ENCODE results near the gene UST.
A peak's percentile ranks its signal among the peaks of the same experiment; 100 is the strongest.

Gene UST

DNA sequence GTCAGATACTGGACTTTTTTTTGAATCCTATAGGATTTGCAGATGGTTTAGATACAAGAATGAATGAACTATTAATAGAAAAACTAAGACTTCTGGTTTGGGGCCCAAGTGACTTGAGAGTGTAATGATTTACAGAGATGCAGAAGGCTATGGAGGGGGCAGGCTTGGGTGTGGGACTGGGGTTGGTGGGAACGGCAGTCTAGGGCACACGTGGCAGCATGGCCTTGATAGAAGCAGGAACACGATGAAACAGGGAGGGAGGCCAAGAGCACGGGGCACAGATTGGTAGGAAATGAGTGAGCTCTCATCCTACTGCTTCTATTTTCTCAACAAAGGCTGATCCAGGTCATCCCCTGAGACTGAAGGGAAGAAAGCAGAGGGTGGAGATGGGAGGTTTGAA, 3.4 kb upstream of the UST start:
- WGBS, result 90% methylated on average over 3 of the region's 4 CpGs

DNA sequence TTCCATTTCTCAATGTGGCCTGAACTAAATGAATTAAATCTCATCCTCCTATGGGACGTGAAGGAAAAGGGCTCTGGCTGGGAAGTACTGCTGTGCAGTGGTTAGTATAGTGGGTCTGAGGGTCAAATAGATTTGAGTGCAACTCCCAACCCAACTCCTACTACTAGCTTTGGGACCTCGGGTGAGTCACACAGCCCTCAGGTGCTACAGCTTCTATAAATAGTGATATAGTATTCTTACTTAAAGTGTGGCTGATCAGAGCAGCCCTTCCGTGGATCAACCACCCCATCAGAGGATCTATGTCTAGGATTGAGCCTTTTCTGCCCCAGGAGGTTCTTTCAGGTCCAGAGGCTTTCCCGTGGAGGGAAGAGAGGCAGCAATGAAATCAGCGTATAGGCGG, 904 bp upstream of the UST start:
- H3K27me3 ChIP-seq (ENCODE audit: control insufficient read depth in 1 of 2, insufficient read depth in 1 of 2, low read length in 2 of 2), result peaks cover 0 to 6% of the 10 kb centered on the region in 2 experiments
- no peak for DNase-seq
- peak overlapping the region in 1 of 2 experiments; percentile 69 for H3K4ac ChIP-seq (ENCODE audit: low read depth in 1 of 2, low read length in 2 of 2)
- no peak overlapping the region for H3K23ac ChIP-seq (ENCODE audit: low read length in 2 of 2)
- H3K4me1 ChIP-seq (ENCODE audit: control insufficient read depth, insufficient read depth, low read depth, low read length), result peaks cover 18% of the 10 kb centered on the region
- 8% methylated on average over 4 of the region's 6 CpGs for WGBS
- peak overlapping the region; percentile 93 for H3K9ac ChIP-seq (ENCODE audit: low read length)
- no peaks in the 10 kb centered on the region for H3K9me3 ChIP-seq (ENCODE audit: control insufficient read depth, low read length)
- H2BK12ac ChIP-seq (ENCODE audit: low read length in 2 of 2), result peak overlapping the region in 1 of 2 experiments; percentile 94
- no peak overlapping the region for H4K8ac ChIP-seq (ENCODE audit: low read length)
- H4K91ac ChIP-seq (ENCODE audit: low read length), result no peak overlapping the region
- peak overlapping the region; percentile 94 for H2AFZ ChIP-seq (ENCODE audit: low read depth, low read length)
- no peaks in the 10 kb centered on the region for H3K36me3 ChIP-seq (ENCODE audit: control insufficient read depth in 1 of 2, insufficient read depth in 2 of 2, low read depth in 1 of 2, low read length in 2 of 2)
- H2BK15ac ChIP-seq (ENCODE audit: low read depth, poor library complexity, severe bottlenecking), result no peak overlapping the region
- H2BK5ac ChIP-seq (ENCODE audit: low read depth, low read length, poor library complexity, severe bottlenecking), result no peak overlapping the region
- no peak overlapping the region for H2BK120ac ChIP-seq (ENCODE audit: low read depth, low read length)
- peak overlapping the region; percentile 4 to 48 for H3K18ac ChIP-seq (ENCODE audit: low read depth in 1 of 2, low read length in 2 of 2)
- peak overlapping the region; percentile 35 for H3K27ac ChIP-seq (ENCODE audit: low read length, poor library complexity, severe bottlenecking)
- peak overlapping the region; percentile 99 for H3K4me2 ChIP-seq (ENCODE audit: low read length, poor library complexity, severe bottlenecking)
- peaks cover 12% of the 10 kb centered on the region for H3K79me1 ChIP-seq (replicated peaks; ENCODE audit: low read length, poor library complexity, severe bottlenecking)
- no peak overlapping the region for H2AK5ac ChIP-seq (ENCODE audit: low read length, severe bottlenecking)
- H3K14ac ChIP-seq (ENCODE audit: low read length in 2 of 2), result peak overlapping the region in 1 of 2 experiments; percentile 84
- peak overlapping the region; percentile 82 to 88 for H3K4me3 ChIP-seq (ENCODE audit: insufficient read depth in 1 of 2, low read depth in 1 of 2, low read length in 2 of 2)

More for the DNA sequence above, 3.4 kb upstream of the UST start:
- no peak overlapping the region for H4K91ac ChIP-seq (ENCODE audit: low read length)
- peak overlapping the region in 1 of 2 experiments; percentile 71 for H2BK12ac ChIP-seq (ENCODE audit: low read length in 2 of 2)
- H2AFZ ChIP-seq (ENCODE audit: low read depth, low read length), result no peak overlapping the region
- H3K14ac ChIP-seq (ENCODE audit: low read length in 2 of 2), result peak overlapping the region in 1 of 2 experiments; percentile 59
- H3K36me3 ChIP-seq (ENCODE audit: control insufficient read depth in 1 of 2, insufficient read depth in 2 of 2, low read depth in 1 of 2, low read length in 2 of 2), result no peaks in the 10 kb centered on the region
- no peaks in the 10 kb centered on the region for H3K9me3 ChIP-seq (ENCODE audit: control insufficient read depth, low read length)
- H3K4me2 ChIP-seq (ENCODE audit: low read length, poor library complexity, severe bottlenecking), result peak overlapping the region; percentile 28
- H3K27me3 ChIP-seq (ENCODE audit: control insufficient read depth in 1 of 2, insufficient read depth in 1 of 2, low read length in 2 of 2), result peaks cover 0 to 6% of the 10 kb centered on the region in 2 experiments
- no peak overlapping the region for H3K4me3 ChIP-seq (ENCODE audit: insufficient read depth in 1 of 2, low read depth in 1 of 2, low read length in 2 of 2)
- no peak overlapping the region for H2AK5ac ChIP-seq (ENCODE audit: low read length, severe bottlenecking)
- no peak overlapping the region for H2BK120ac ChIP-seq (ENCODE audit: low read depth, low read length)
- H2BK15ac ChIP-seq (ENCODE audit: low read depth, poor library complexity, severe bottlenecking), result no peak overlapping the region
- peak overlapping the region in 1 of 2 experiments; percentile 89 for H3K23ac ChIP-seq (ENCODE audit: low read length in 2 of 2)
- no peak overlapping the region for H4K8ac ChIP-seq (ENCODE audit: low read length)
- DNase-seq, result no peak
- no peak overlapping the region for H3K9ac ChIP-seq (ENCODE audit: low read length)
- H3K79me1 ChIP-seq (replicated peaks; ENCODE audit: low read length, poor library complexity, severe bottlenecking), result peaks cover 7% of the 10 kb centered on the region
- peaks cover 16% of the 10 kb centered on the region for H3K4me1 ChIP-seq (ENCODE audit: control insufficient read depth, insufficient read depth, low read depth, low read length)
- no peak overlapping the region for H3K27ac ChIP-seq (ENCODE audit: low read length, poor library complexity, severe bottlenecking)
- no peak overlapping the region for H3K4ac ChIP-seq (ENCODE audit: low read depth in 1 of 2, low read length in 2 of 2)
- H3K18ac ChIP-seq (ENCODE audit: low read depth in 1 of 2, low read length in 2 of 2), result peak overlapping the region; percentile 19 to 56
- H2BK5ac ChIP-seq (ENCODE audit: low read depth, low read length, poor library complexity, severe bottlenecking), result no peak overlapping the region

DNA sequence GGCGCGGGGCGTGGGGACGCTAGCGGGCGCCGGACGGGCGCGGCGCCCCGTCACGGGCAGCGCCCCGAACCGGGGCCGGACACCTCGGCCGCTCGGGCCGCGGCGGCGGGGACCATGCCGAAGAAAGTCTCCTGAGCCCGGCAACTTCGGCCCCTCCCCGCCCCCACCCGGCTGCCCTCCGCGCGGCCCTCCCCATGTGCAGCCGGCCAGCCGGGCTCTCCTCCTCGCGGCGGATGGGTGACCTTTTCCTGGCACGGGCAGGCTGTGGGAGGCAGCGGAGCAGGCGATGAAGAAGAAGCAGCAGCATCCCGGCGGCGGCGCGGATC, 278 bp downstream of the UST start:
- Histone ChIP-seq H3K27me3 (ENCODE audit: control insufficient read depth in 1 of 2, insufficient read depth in 1 of 2, low read length in 2 of 2) (no peaks in the 10 kb centered on the region), H3K4me3 (ENCODE audit: insufficient read depth in 1 of 2, low read depth in 1 of 2, low read length in 2 of 2) (peak overlapping the region; percentile 82 to 88), H2BK5ac (ENCODE audit: low read depth, low read length, poor library complexity, severe bottlenecking) (no peak overlapping the region), H3K23ac (ENCODE audit: low read length in 2 of 2) (no peak overlapping the region), H3K18ac (ENCODE audit: low read depth in 1 of 2, low read length in 2 of 2) (peak overlapping the region; percentile 82 to 92), H3K9ac (ENCODE audit: low read length) (peak overlapping the region; percentile 93), H3K4ac (ENCODE audit: low read depth in 1 of 2, low read length in 2 of 2) (peak overlapping the region in 1 of 2 experiments; percentile 3), H3K27ac (ENCODE audit: low read length, poor library complexity, severe bottlenecking) (no peak overlapping the region), H2BK15ac (ENCODE audit: low read depth, poor library complexity, severe bottlenecking) (peak overlapping the region; percentile 91), H3K9me3 (ENCODE audit: control insufficient read depth, low read length) (no peaks in the 10 kb centered on the region), H4K8ac (ENCODE audit: low read length) (peak overlapping the region; percentile 27), H3K79me1 (replicated peaks; ENCODE audit: low read length, poor library complexity, severe bottlenecking) (peaks cover 16% of the 10 kb centered on the region), H3K4me1 (ENCODE audit: control insufficient read depth, insufficient read depth, low read depth, low read length) (peaks cover 18% of the 10 kb centered on the region), H4K91ac (ENCODE audit: low read length) (no peak overlapping the region), H2AFZ (ENCODE audit: low read depth, low read length) (peak overlapping the region; percentile 83), H2AK5ac (ENCODE audit: low read length, severe bottlenecking) (no peak overlapping the region), H2BK12ac (ENCODE audit: low read length in 2 of 2) (peak overlapping the region in 1 of 2 experiments; percentile 92), H3K14ac (ENCODE audit: low read length in 2 of 2) (peak overlapping the region in 1 of 2 experiments; percentile 80), H3K4me2 (ENCODE audit: low read length, poor library complexity, severe bottlenecking) (peak overlapping the region; percentile 99), H2BK120ac (ENCODE audit: low read depth, low read length) (peak overlapping the region; percentile 82), H3K36me3 (ENCODE audit: control insufficient read depth in 1 of 2, insufficient read depth in 2 of 2, low read depth in 1 of 2, low read length in 2 of 2) (no peaks in the 10 kb centered on the region)
- DNase-seq, result peak; percentile 66
- WGBS, result 1% methylated on average over 25 of the region's 45 CpGs

DNA sequence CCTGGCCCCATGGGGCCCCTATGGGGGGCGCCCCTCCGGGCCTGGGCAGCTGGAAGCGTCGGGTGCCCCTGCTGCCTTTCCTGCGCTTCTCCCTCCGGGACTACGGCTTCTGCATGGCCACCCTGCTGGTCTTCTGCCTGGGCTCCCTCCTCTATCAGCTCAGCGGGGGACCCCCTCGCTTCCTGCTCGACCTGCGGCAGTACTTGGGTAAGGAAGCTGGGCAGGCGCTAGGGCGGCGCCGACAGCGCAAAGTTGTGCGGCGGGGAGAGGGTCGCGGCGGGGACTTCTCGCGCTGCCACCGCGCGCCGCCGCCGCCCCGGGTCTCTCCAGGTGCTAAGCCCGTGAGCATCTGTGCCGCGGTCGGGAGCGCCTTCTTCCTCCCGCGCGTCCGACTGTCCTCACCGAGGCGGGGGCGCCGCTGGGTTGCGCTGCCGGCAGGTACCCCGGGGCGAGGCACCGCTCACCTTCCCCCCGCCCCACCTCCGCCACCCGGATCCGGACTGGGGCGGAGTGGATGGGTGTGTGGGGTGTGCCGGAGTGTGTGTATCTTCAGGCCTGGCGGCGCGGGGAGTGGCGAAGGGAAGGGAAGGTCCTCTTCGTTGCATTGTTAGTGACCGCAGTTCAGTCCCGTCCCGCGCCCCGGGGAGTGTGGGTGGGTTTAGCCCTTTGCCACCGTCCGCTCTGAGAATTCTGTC, 788 bp downstream of the UST start:
- H2AK5ac ChIP-seq (ENCODE audit: low read length, severe bottlenecking), result no peak overlapping the region
- WGBS, result 0% methylated on average over 20 of the region's 66 CpGs
- peak overlapping the region; percentile 69 to 71 for H3K4ac ChIP-seq (ENCODE audit: low read depth in 1 of 2, low read length in 2 of 2)
- H3K9me3 ChIP-seq (ENCODE audit: control insufficient read depth, low read length), result no peaks in the 10 kb centered on the region
- peak overlapping the region; percentile 8 to 92 for H3K18ac ChIP-seq (ENCODE audit: low read depth in 1 of 2, low read length in 2 of 2)
- peak overlapping the region; percentile 82 to 88 for H3K4me3 ChIP-seq (ENCODE audit: insufficient read depth in 1 of 2, low read depth in 1 of 2, low read length in 2 of 2)
- peak; percentile 57 for DNase-seq
- H4K91ac ChIP-seq (ENCODE audit: low read length), result no peak overlapping the region
- no peak overlapping the region for H2BK5ac ChIP-seq (ENCODE audit: low read depth, low read length, poor library complexity, severe bottlenecking)
- peak overlapping the region; percentile 82 for H2BK120ac ChIP-seq (ENCODE audit: low read depth, low read length)
- H2BK12ac ChIP-seq (ENCODE audit: low read length in 2 of 2), result peak overlapping the region in 1 of 2 experiments; percentile 92
- no peak overlapping the region for H3K27ac ChIP-seq (ENCODE audit: low read length, poor library complexity, severe bottlenecking)
- peaks cover 16% of the 10 kb centered on the region for H3K79me1 ChIP-seq (replicated peaks; ENCODE audit: low read length, poor library complexity, severe bottlenecking)
- H3K14ac ChIP-seq (ENCODE audit: low read length in 2 of 2), result peak overlapping the region in 1 of 2 experiments; percentile 51
- H2AFZ ChIP-seq (ENCODE audit: low read depth, low read length), result peak overlapping the region; percentile 83
- H3K23ac ChIP-seq (ENCODE audit: low read length in 2 of 2), result peak overlapping the region in 1 of 2 experiments; percentile 95
- peak overlapping the region; percentile 15 for H4K8ac ChIP-seq (ENCODE audit: low read length)
- peak overlapping the region; percentile 99 for H3K4me2 ChIP-seq (ENCODE audit: low read length, poor library complexity, severe bottlenecking)
- peaks cover 18% of the 10 kb centered on the region for H3K4me1 ChIP-seq (ENCODE audit: control insufficient read depth, insufficient read depth, low read depth, low read length)
- peak overlapping the region; percentile 41 for H2BK15ac ChIP-seq (ENCODE audit: low read depth, poor library complexity, severe bottlenecking)
- H3K36me3 ChIP-seq (ENCODE audit: control insufficient read depth in 1 of 2, insufficient read depth in 2 of 2, low read depth in 1 of 2, low read length in 2 of 2), result no peaks in the 10 kb centered on the region
- no peaks in the 10 kb centered on the region for H3K27me3 ChIP-seq (ENCODE audit: control insufficient read depth in 1 of 2, insufficient read depth in 1 of 2, low read length in 2 of 2)
- H3K9ac ChIP-seq (ENCODE audit: low read length), result peak overlapping the region; percentile 93

Measured in mesenchymal stem cell (in vitro differentiated cells and primary cell).